Measurements from ENCODE around the gene NALCN.

DNA sequence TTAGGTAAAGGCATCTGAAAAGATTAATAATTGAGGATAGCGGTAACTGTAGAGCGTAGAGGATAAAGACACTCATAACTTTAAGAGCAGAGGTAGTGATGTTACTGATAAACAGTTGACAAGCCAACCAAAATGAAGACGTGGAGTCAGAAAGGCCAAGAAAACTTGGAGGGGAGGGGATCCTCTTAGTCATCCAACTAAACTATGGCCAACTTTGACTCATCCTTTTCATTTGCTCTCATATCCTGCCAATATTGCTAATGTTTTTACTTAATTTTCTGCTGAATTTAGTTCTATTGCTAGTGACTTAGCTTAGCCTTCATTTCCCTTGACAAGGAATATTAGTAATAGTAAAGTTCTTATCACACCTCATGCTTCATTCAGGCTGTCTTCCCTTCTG, 49.6 kb upstream of the NALCN start:
- TF ChIP-seq POLR2A (IDR thresholded peaks at IDR 0.05; ENCODE audit: low read depth, low read length): no peak
- no peak for TF ChIP-seq POLR2AphosphoS5 (IDR thresholded peaks at IDR 0.05; ENCODE audit: low read depth, low read length)
